Pancreas (tissue), 10 donors: ENCODE results near the gene KSR2. TPM values are rescaled to one million over a fixed set of nuclear protein-coding genes. Genes with fewer than 3 reads are reported as not detected.

Source experiments
- ATAC-seq, 4 donors: fragments of 200-7000 bp; cut with Tn5 transposase; one replicate each; pipeline versions ENCODE4 v1.8.0 to v1.9.1; 2020; ENCODE audit warnings: mild to moderate bottlenecking in 4 of 4, moderate library complexity in 4 of 4
- DNase-seq, 6 donors: peaks; one replicate each; pipeline ENCODE4 v3.0.0-alpha.2; 2020
- FAIRE-seq: peaks from 2 replicates; lab custom pipeline; 2012; peaks lifted over from hg19 to GRCh38; lab: Jason Lieb, UNC
- H3K27ac ChIP-seq, 4 donors: fragments of 200-600 bp; sonication (generic); 1 replicate in 3 of 4; 2 replicates in 1 of 4; pipeline versions ENCODE4 v1.5.0 to v1.8.0; 2020
- H3K27me3 ChIP-seq, 4 donors: fragments of 200-600 bp; one replicate each; pipeline ENCODE4 v1.8.0; 2021
- H3K36me3 ChIP-seq, 3 donors: fragments of 200-600 bp; sonication (generic) in 1 of 3; one replicate each; pipeline versions ENCODE4 v1.5.0 to v1.8.0; 2020 to 2021
- H3K4me1 ChIP-seq, 3 donors: fragments of 200-600 bp; one replicate each; pipeline ENCODE4 v1.8.0; 2021
- H3K4me3 ChIP-seq, 4 donors: fragments of 200-600 bp; sonication (generic) in 2 of 4; one replicate each; pipeline versions ENCODE4 v1.5.0 to v1.8.0; 2020 to 2021
- H3K9me3 ChIP-seq, 4 donors: fragments of 200-600 bp; one replicate each; pipeline ENCODE4 v1.8.0; 2021
- WGBS, 2 donors: extraction: QIAGEN DNeasy Blood & Tissue Kit; methylation state at CpG; one replicate each; pipeline ENCODE4 v1.1.7; 2013; 5-methylcytosine and 5-hydroxymethylcytosine counted together
- intact Hi-C, 3 donors: fragments of 100-400 bp; cut with DNase I; formaldehyde crosslinking; loops; one replicate each; pipeline versions ENCODE4 v1.11.1 to v1.14.2; 2022
- polyA plus RNA-seq, 2 donors: library from polyadenylated mRNA; stranded (reverse); fragments of 200-250 nt; gene quantifications; one replicate each; pipeline ENCODE4 v1.2.3, GENCODE V29; 2013
- total RNA-seq, 6 donors: library from RNA; stranded (reverse); fragmentation: NEBNext Ultra II Directional in 4 of 6; extraction: Animal tissue kit (Norgen Biotek cat#: 25700) in 4 of 6; gene quantifications; one replicate each; pipeline versions ENCODE4 v1.2.1 to v1.2.4, GENCODE V29; 2021 to 2023
- TF ChIP-seq, protein P1 (sequence below), 4 donors: fragments of 200-600 bp; sonication (generic) in 3 of 4; IDR thresholded peaks; one replicate each; pipeline versions ENCODE4 v1.5.0 to v1.8.0; 2021; ENCODE audit warnings: antibody characterized with exemption in 4 of 4
- donor health status: healthy with polysubstance abuse.
- donor health status: DM: no; HTN: no; CAD: no; lungs with moderate emphysema.
- donor health status: DM: no; HTN: no; CAD: no.
- donor health status: control.
- donor health status: control.
- donor health status: Bipolar disorder and iron deficiency.
- donor health status: DM: yes; HTN: yes; CAD: no.
- donor health status: DM: no; HTN: no; CAD: no.
- donor health status: DM: no; HTN: no; CAD: no.
- donor health status: DM: yes; HTN: yes; CAD: no.

KSR2 gene
- total and polyA plus RNA-seq, 8 donors, result 0.68 to 1.8 (median 1.3) TPM

DNA sequence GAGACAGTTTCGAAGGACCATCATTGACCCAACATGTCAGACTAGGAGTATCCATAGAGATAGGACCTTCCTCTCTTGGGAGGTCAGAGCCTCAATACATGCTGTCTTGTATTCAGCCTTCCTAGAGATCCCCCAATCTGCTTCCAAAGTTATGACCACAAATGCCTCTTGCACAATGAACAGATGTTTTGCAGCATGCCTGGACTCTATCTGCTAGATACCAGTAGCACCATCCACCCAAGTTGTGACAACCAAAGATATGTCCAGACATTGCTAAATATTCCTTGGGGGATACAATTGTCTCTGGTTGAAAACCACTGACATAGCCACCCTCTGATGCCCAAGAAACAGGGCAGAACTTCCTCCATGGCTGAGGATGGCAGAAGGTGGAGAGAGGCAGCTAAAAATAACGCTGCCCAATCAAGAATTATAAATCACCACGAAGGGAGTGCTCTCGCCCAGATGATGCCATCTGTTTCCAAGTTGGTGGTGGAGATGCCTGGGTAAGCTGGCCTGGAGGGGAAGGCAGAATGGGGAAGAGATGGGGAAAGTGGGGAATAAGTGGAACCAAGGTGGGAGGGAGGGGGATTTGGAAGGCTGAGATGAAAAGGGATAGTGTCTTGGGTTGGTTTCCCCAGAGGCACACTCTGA, 564.5 kb downstream of the KSR2 start:
- H3K36me3 ChIP-seq, result no peaks in the 10 kb centered on the region
- H3K9me3 ChIP-seq, result no peaks in the 10 kb centered on the region
- no peaks in the 10 kb centered on the region for H3K27me3 ChIP-seq
- no peak for FAIRE-seq
- 80 to 91% methylated on average over 4 of the region's 4 CpGs for WGBS, 2 donors
- TF ChIP-seq, protein P1, sequence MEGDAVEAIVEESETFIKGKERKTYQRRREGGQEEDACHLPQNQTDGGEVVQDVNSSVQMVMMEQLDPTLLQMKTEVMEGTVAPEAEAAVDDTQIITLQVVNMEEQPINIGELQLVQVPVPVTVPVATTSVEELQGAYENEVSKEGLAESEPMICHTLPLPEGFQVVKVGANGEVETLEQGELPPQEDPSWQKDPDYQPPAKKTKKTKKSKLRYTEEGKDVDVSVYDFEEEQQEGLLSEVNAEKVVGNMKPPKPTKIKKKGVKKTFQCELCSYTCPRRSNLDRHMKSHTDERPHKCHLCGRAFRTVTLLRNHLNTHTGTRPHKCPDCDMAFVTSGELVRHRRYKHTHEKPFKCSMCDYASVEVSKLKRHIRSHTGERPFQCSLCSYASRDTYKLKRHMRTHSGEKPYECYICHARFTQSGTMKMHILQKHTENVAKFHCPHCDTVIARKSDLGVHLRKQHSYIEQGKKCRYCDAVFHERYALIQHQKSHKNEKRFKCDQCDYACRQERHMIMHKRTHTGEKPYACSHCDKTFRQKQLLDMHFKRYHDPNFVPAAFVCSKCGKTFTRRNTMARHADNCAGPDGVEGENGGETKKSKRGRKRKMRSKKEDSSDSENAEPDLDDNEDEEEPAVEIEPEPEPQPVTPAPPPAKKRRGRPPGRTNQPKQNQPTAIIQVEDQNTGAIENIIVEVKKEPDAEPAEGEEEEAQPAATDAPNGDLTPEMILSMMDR (IDR thresholded peaks at IDR 0.05), result no peak
- peaks cover 3 to 9% (median 7%) of the 10 kb centered on the region in 3 donors for H3K4me1 ChIP-seq
- no peak overlapping the region for H3K4me3 ChIP-seq
- intact Hi-C loops, result no loop called here
- DNase-seq, result no peak
- ATAC-seq, result no peak
- no peak overlapping the region for H3K27ac ChIP-seq

DNA sequence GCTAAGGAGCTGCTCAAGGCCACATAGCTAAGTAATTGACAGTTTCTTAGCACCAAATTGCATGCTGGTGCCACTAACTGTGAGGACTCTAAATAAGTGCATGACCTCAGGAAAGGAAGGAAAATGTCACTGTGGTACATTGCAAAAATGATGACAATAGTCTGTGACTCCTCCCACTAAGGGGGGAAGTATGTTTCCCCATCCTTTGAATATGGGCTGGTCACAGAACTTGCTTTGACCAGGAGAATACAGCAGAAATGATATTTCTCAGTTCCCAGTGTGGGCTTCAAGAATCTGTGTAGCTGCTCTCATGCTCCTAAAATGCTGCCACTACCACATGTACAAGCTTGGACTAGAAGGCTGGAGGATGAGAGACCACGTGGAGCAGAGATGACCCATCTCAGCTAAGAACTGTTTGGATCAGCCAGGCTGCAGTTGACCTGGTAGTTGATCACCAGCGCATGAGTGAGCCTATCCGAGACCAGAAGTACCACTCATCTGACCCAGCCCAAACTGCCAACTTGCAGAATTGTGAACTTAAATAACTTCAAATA, 565.1 kb downstream of the KSR2 start:
- H3K9me3 ChIP-seq, result no peaks in the 10 kb centered on the region
- FAIRE-seq (no peak), ATAC-seq (no peak), DNase-seq (no peak)
- TF ChIP-seq, protein P1 (IDR thresholded peaks at IDR 0.05), result no peak
- intact Hi-C loops, result no loop called here
- no peaks in the 10 kb centered on the region for H3K27me3 ChIP-seq
- 96 to 97% methylated on average over 3 of the region's 3 CpGs for WGBS, 2 donors
- H3K36me3 ChIP-seq, result no peaks in the 10 kb centered on the region
- H3K27ac ChIP-seq, result no peak overlapping the region
- H3K4me1 ChIP-seq, result peaks cover 1 to 9% (median 6%) of the 10 kb centered on the region in 3 donors
- H3K4me3 ChIP-seq, result no peak overlapping the region

Other genes starting within 250 kb of the KSR2 start
- 1 to 10 TPM; 4.0 to 5.4 (median 5.1) TPM for gene RFC5, start 47.7 kb upstream of the KSR2 start, total RNA-seq
- gene RFC5, start 47.7 kb upstream of the KSR2 start, polyA plus RNA-seq, result 1 to 10 TPM; 4.7 to 8.8 TPM
- gene WSB2, start 92.2 kb upstream of the KSR2 start, total RNA-seq, result 10 to 100 TPM; 36.3 to 55.2 (median 44.5) TPM
- 10 to 100 TPM; 23.7 to 33.2 TPM for gene WSB2, start 92.2 kb upstream of the KSR2 start, polyA plus RNA-seq
- 10 to 100 TPM; 11.3 to 34.4 (median 16.5) TPM for gene VSIG10, start 135.0 kb upstream of the KSR2 start, total RNA-seq
- 10 to 100 TPM; 15.2 to 16.4 TPM for gene VSIG10, start 135.0 kb upstream of the KSR2 start, polyA plus RNA-seq
- gene PEBP1, start 167.1 kb upstream of the KSR2 start, total RNA-seq, result 100 to 1,000 TPM; 106 to 146 (median 132) TPM
- 100 to 1,000 TPM; 216 to 287 TPM for gene PEBP1, start 167.1 kb upstream of the KSR2 start, polyA plus RNA-seq